Tibial artery (tissue), 4 donors: ENCODE measurements around the gene SCFD2.

ENCODE experiments used
- DNase-seq, 2 donors: peaks; one replicate each; pipeline ENCODE4 v3.0.0-alpha.2; 2019
- H3K27ac ChIP-seq, 2 donors: fragments of 200-600 bp; sonication (generic) in 1 of 2; 1 replicate in 1 of 2; 2 replicates in 1 of 2; pipeline ENCODE4 v1.5.1; 2018 to 2019; ENCODE audit warnings: mild to moderate bottlenecking in 1 of 2
- H3K27me3 ChIP-seq, 2 donors: fragments of 200-600 bp; sonication (generic) in 1 of 2; one replicate each; pipeline versions ENCODE4 v1.5.1 to v1.6.0; 2016 to 2019
- H3K36me3 ChIP-seq, 3 donors: fragments of 200-600 bp; sonication (generic) in 2 of 3; one replicate each; pipeline ENCODE4 v1.5.1; 2016 to 2019; ENCODE audit warnings: mild to moderate bottlenecking in 2 of 3
- H3K4me1 ChIP-seq, 4 donors: fragments of 200-600 bp; sonication (generic) in 2 of 4; 1 replicate in 3 of 4; 2 replicates in 1 of 4; pipeline ENCODE4 v1.5.1; 2016 to 2019
- H3K4me3 ChIP-seq, 2 donors: fragments of 200-600 bp; sonication (generic) in 1 of 2; 1 replicate in 1 of 2; 2 replicates in 1 of 2; pipeline ENCODE4 v1.5.1; 2018 to 2019; ENCODE audit warnings: mild to moderate bottlenecking in 2 of 2
- H3K9me3 ChIP-seq, 3 donors: fragments of 200-600 bp; sonication (generic) in 1 of 3; one replicate each; pipeline ENCODE4 v1.5.1; 2016 to 2019
- CTCF ChIP-seq, 2 experiments: fragments of 200-600 bp in 1 of 2; fragments of 450-650 bp in 1 of 2; IDR thresholded peaks; one replicate each; pipeline ENCODE4 v1.5.1; 2017 to 2019; ENCODE audit warnings: antibody characterized with exemption in 2 of 2, mild to moderate bottlenecking in 1 of 2, moderate library complexity in 1 of 2
- intact Hi-C: fragments of 100-400 bp; cut with DNase I; formaldehyde crosslinking; loops from one replicate; pipeline ENCODE4 v1.15.0; 2023; ENCODE audit warnings: low total_unique reads

Gene SCFD2

GRCh38 chr4:53103481-53103880 is 262.4 kb downstream of the SCFD2 start:
- H3K4me1 ChIP-seq = peaks cover 0 to 12% (median 2%) of the 10 kb centered on the region in 4 donors
- no peaks in the 10 kb centered on the region for H3K27me3 ChIP-seq
- H3K27ac ChIP-seq = no peak overlapping the region
- H3K9me3 ChIP-seq = no peaks in the 10 kb centered on the region
- TF ChIP-seq CTCF (IDR thresholded peaks at IDR 0.05) = no peak
- H3K4me3 ChIP-seq = no peak overlapping the region
- intact Hi-C loops = no loop called here
- no peak for DNase-seq
- H3K36me3 ChIP-seq = no peaks in the 10 kb centered on the region

GRCh38 chr4:53101191-53101581 is 264.7 kb downstream of the SCFD2 start:
- no peak for DNase-seq
- no peak for TF ChIP-seq CTCF (IDR thresholded peaks at IDR 0.05)
- Histone ChIP-seq H3K27ac (no peak overlapping the region), H3K27me3 (no peaks in the 10 kb centered on the region), H3K9me3 (no peaks in the 10 kb centered on the region), H3K36me3 (no peaks in the 10 kb centered on the region), H3K4me3 (no peak overlapping the region), H3K4me1 (peaks cover 0 to 12% (median 2%) of the 10 kb centered on the region in 4 donors)
- intact Hi-C loops = no loop called here

GRCh38 chr4:53100501-53101190 is 265.2 kb downstream of the SCFD2 start:
- intact Hi-C loops = no loop called here
- DNase-seq = no peak
- no peak for TF ChIP-seq CTCF (IDR thresholded peaks at IDR 0.05)
- no peaks in the 10 kb centered on the region for H3K9me3 ChIP-seq
- H3K4me3 ChIP-seq = no peak overlapping the region
- no peaks in the 10 kb centered on the region for H3K27me3 ChIP-seq
- no peak overlapping the region for H3K27ac ChIP-seq
- H3K36me3 ChIP-seq = no peaks in the 10 kb centered on the region
- peaks cover 0 to 12% (median 2%) of the 10 kb centered on the region in 4 donors for H3K4me1 ChIP-seq

DNA sequence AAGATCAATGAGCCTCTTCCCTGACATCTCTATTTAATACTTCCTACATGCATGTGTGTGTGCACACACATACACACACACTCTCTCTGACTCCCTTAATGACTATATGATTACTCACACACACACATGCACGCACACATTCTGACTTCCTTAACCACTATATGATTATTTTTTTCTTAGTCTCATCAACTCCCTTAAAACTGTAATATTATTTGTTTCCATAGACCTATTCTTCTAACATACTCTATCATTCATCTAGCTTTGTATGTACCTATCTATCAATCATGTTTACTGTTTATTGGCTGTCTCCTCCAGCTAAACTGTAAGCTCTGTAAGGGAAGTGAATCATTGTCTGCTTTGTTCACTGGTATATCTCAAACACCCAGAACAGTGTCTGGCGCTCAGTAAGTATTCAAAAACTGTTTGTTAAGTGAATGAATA is 267.2 kb downstream of the SCFD2 start:
- peaks cover 0 to 12% (median 2%) of the 10 kb centered on the region in 4 donors for H3K4me1 ChIP-seq
- no peak overlapping the region for H3K27ac ChIP-seq
- intact Hi-C loops = no loop called here
- no peak for TF ChIP-seq CTCF (IDR thresholded peaks at IDR 0.05)
- no peak for DNase-seq
- H3K4me3 ChIP-seq = no peak overlapping the region
- no peaks in the 10 kb centered on the region for H3K36me3 ChIP-seq
- H3K27me3 ChIP-seq = no peaks in the 10 kb centered on the region
- no peaks in the 10 kb centered on the region for H3K9me3 ChIP-seq

GRCh38 chr4:53094040-53094439 is 271.8 kb downstream of the SCFD2 start:
- Histone ChIP-seq H3K27ac (no peak overlapping the region), H3K4me1 (peaks cover 0 to 9% (median 0%) of the 10 kb centered on the region in 4 donors), H3K9me3 (no peaks in the 10 kb centered on the region), H3K27me3 (no peaks in the 10 kb centered on the region), H3K36me3 (no peaks in the 10 kb centered on the region), H3K4me3 (no peak overlapping the region)
- no peak for DNase-seq
- intact Hi-C loops = no loop called here
- TF ChIP-seq CTCF (IDR thresholded peaks at IDR 0.05) = no peak
